Small intestine (tissue), 4 donors: Measurements from ENCODE around the gene PHF12. TPM values are rescaled to one million over a fixed set of nuclear protein-coding genes. Genes with fewer than 3 reads are reported as not detected.

Source experiments
- polyA plus RNA-seq, 4 donors: library from polyadenylated mRNA; stranded (reverse) in 3 of 4; unstranded in 1 of 4; fragments of 200-250 nt in 3 of 4; fragments of 120-200 nt in 1 of 4; gene quantifications; one replicate each; pipeline versions ENCODE4 v1.2.1 to v1.2.3, GENCODE V29; 2013
- donor health status: healthy with polysubstance abuse.
- donor health status: Bipolar disorder and iron deficiency.
- donor health status: healthy.

Gene PHF12
- polyA plus RNA-seq, 4 donors = 6.5 to 26.1 (median 15.1) TPM

Other genes starting within 250 kb of the PHF12 start
- gene PROCA1, start 239.6 kb downstream of the PHF12 start, polyA plus RNA-seq = 1 to 10 TPM; 2.3 to 5.4 (median 4.4) TPM
- gene RAB34, start 233.7 kb downstream of the PHF12 start, polyA plus RNA-seq = 10 to 100 TPM in 3 of 4 donors, 1 to 10 TPM in 1; 4.2 to 76.4 (median 32.2) TPM
- gene RPL23A, start 231.5 kb downstream of the PHF12 start, polyA plus RNA-seq = 1,000 to 10,000 TPM in 3 of 4 donors, 100 to 1,000 TPM in 1; 783 to 1,912 (median 1,526) TPM
- gene TLCD1, start 225.3 kb downstream of the PHF12 start, polyA plus RNA-seq = 10 to 100 TPM; 10.7 to 21.3 (median 11.6) TPM
- 1 to 10 TPM; 3.5 to 5.7 (median 3.6) TPM for gene NEK8, start 222.7 kb downstream of the PHF12 start, polyA plus RNA-seq
- 100 to 1,000 TPM in 2 of 4 donors, 10 to 100 TPM in 2; 58.8 to 203 (median 128) TPM for gene TRAF4, start 207.5 kb downstream of the PHF12 start, polyA plus RNA-seq
- 10 to 100 TPM in 3 of 4 donors, 1 to 10 TPM in 1; 9.7 to 28.1 (median 13.4) TPM for gene FAM222B, start 108.7 kb downstream of the PHF12 start, polyA plus RNA-seq
- 10 to 100 TPM; 38.5 to 48.9 (median 46.7) TPM for gene ERAL1, start 96.5 kb downstream of the PHF12 start, polyA plus RNA-seq
- 10 to 100 TPM; 19.9 to 73.8 (median 36.8) TPM for gene FLOT2, start 53.8 kb downstream of the PHF12 start, polyA plus RNA-seq
- 10 to 100 TPM in 2 of 4 donors, 1 to 10 TPM in 2; 7.3 to 11.3 (median 8.8) TPM for gene DHRS13, start 48.4 kb downstream of the PHF12 start, polyA plus RNA-seq
- 1 to 10 TPM in 2 of 4 donors, not detected in 2; 1.1 to 1.4 TPM for gene SEZ6, start 54.5 kb upstream of the PHF12 start, polyA plus RNA-seq
- gene PIPOX, start 91.6 kb upstream of the PHF12 start, polyA plus RNA-seq = 10 to 100 TPM in 3 of 4 donors, 1 to 10 TPM in 1; 2.9 to 35.4 (median 12.1) TPM
- gene MYO18A, start 228.9 kb upstream of the PHF12 start, polyA plus RNA-seq = 10 to 100 TPM; 42.9 to 66.9 (median 55.4) TPM